Neural cell (in vitro differentiated cells): ENCODE measurements around the gene LY6G6C. TPM values are rescaled to one million over a fixed set of nuclear protein-coding genes. Genes with fewer than 3 reads are reported as not detected.

Experiments
- H2AFZ ChIP-seq: fragments of 200-600, 300-800 bp; sonication (generic), shearing (Covaris generic); 2 replicates; pipeline ENCODE4 v1.6.0; 2014; ENCODE audit warnings: low read depth, mild to moderate bottlenecking, antibody characterized with exemption, low read length, moderate library complexity
- H3F3A ChIP-seq: fragments of 200-600 bp; shearing (Covaris generic); 2 replicates; pipeline ENCODE4 v1.6.1; 2016; ENCODE audit warnings: mild to moderate bottlenecking, moderate library complexity, mixed read lengths, antibody characterized with exemption, low read length; ENCODE audit not compliant: insufficient read depth, poor library complexity, severe bottlenecking
- H3K27ac ChIP-seq: fragments of 200-600, 300-800 bp; sonication (generic), shearing (Covaris generic); 2 replicates; pipeline ENCODE4 v1.5.1; 2014; ENCODE audit warnings: mild to moderate bottlenecking, low read length, moderate library complexity
- H3K27me3 ChIP-seq: fragments of 300-800, 200-600 bp; sonication (generic), shearing (Covaris generic); 2 replicates; pipeline ENCODE4 v1.6.0; 2014; ENCODE audit warnings: mild to moderate bottlenecking, low read depth, low read length, moderate library complexity; ENCODE audit not compliant: insufficient read depth
- H3K36me3 ChIP-seq: fragments of 300-800, 200-600 bp; sonication (generic), shearing (Covaris generic); 2 replicates; pipeline ENCODE4 v1.5.1; 2014; ENCODE audit warnings: mild to moderate bottlenecking, antibody characterized with exemption, low read length, moderate library complexity; ENCODE audit not compliant: insufficient read depth
- H3K4me2 ChIP-seq: fragments of 300-800, 200-600 bp; sonication (generic), shearing (Covaris generic); 2 replicates; pipeline ENCODE4 v1.6.0; 2014; ENCODE audit warnings: mild to moderate bottlenecking, low read length
- H3K4me3 ChIP-seq: fragments of 300-800, 200-600 bp; sonication (generic), shearing (Covaris generic); 2 replicates; pipeline ENCODE4 v1.5.1; 2014; ENCODE audit warnings: mild to moderate bottlenecking, low read length, moderate library complexity
- H3K79me2 ChIP-seq: fragments of 200-600 bp; shearing (Covaris generic); replicated peaks from 2 replicates; pipeline ENCODE4 v1.6.0; 2014; ENCODE audit warnings: mild to moderate bottlenecking, low read length, moderate library complexity; ENCODE audit not compliant: insufficient read depth
- H3K9ac ChIP-seq: fragments of 300-800, 200-600 bp; sonication (generic), shearing (Covaris generic); 2 replicates; pipeline ENCODE4 v1.6.1; 2016; ENCODE audit warnings: mild to moderate bottlenecking, low read length, mixed read lengths
- H3K9me2 ChIP-seq: fragments of 200-600 bp; shearing (Covaris generic); 2 replicates; pipeline ENCODE4 v1.6.1; 2016; ENCODE audit warnings: mild to moderate bottlenecking, low read length, mixed read lengths; ENCODE audit not compliant: insufficient read depth
- H3K9me3 ChIP-seq: fragments of 200-600, 300-800 bp; sonication (generic), shearing (Covaris generic); 2 replicates; pipeline ENCODE4 v1.6.1; 2016; ENCODE audit warnings: mild to moderate bottlenecking, mixed run types, low read length, moderate library complexity, mixed read lengths
- H4K20me1 ChIP-seq: fragments of 200-600 bp; shearing (Covaris generic); 2 replicates; pipeline ENCODE4 v1.6.1; 2016; ENCODE audit warnings: mild to moderate bottlenecking, mixed run types; ENCODE audit not compliant: insufficient read depth
- EP300 ChIP-seq: fragments of 450-650 bp; conservative IDR thresholded peaks from 2 replicates; pipeline ENCODE4 v1.6.1; 2014; ENCODE audit warnings: antibody characterized with exemption, mild to moderate bottlenecking, moderate library complexity; ENCODE audit not compliant: poor library complexity, severe bottlenecking
- EZH2 ChIP-seq: fragments of 200-600, 300-800 bp; shearing (Covaris generic), sonication (generic); IDR thresholded peaks from 2 replicates; pipeline ENCODE4 v1.6.1; 2014; ENCODE audit warnings: antibody characterized with exemption, low read length, borderline replicate concordance, mild to moderate bottlenecking; ENCODE audit not compliant: insufficient read depth, poor library complexity, severe bottlenecking
- MXI1 ChIP-seq: fragments of 450-650 bp; conservative IDR thresholded peaks from 2 replicates; pipeline ENCODE4 v1.6.1; 2014; ENCODE audit warnings: antibody characterized with exemption, mild to moderate bottlenecking; ENCODE audit not compliant: poor library complexity, severe bottlenecking
- POLR2AphosphoS5 ChIP-seq: IDR thresholded peaks from 2 replicates; pipeline ENCODE4 v1.6.1; 2012
- RAD21 ChIP-seq: fragments of 450-650 bp; conservative IDR thresholded peaks from 2 replicates; pipeline ENCODE4 v1.6.1; 2014; ENCODE audit warnings: antibody characterized with exemption, mild to moderate bottlenecking, moderate library complexity
- SMC3 ChIP-seq: fragments of 450-650 bp; conservative IDR thresholded peaks from 2 replicates; pipeline ENCODE4 v1.6.1; 2014; ENCODE audit warnings: antibody characterized with exemption, mild to moderate bottlenecking, moderate library complexity; ENCODE audit not compliant: poor library complexity
- TAF1 ChIP-seq: IDR thresholded peaks from 2 replicates; pipeline ENCODE4 v1.6.1; 2012; ENCODE audit warnings: low read depth
- polyA plus RNA-seq: library from polyadenylated mRNA; depleted of rRNA; stranded (reverse); fragments of >200 nt; gene quantifications from 2 replicates; pipeline ENCODE4 v1.2.3, GENCODE V29; 2014
- TF ChIP-seq, protein P1 (sequence below): IDR thresholded peaks from 2 replicates; pipeline ENCODE4 v1.6.1; 2012; ENCODE audit warnings: borderline replicate concordance
- TF ChIP-seq, protein P2 (sequence below): fragments of 450-650 bp; IDR thresholded peaks from 2 replicates; pipeline ENCODE4 v1.5.1; 2014; ENCODE audit warnings: antibody characterized with exemption, mild to moderate bottlenecking, moderate library complexity; ENCODE audit not compliant: poor library complexity, severe bottlenecking

LY6G6C gene
- polyA plus RNA-seq, 1 donor from 2014 or later = 0.88 TPM

DNA sequence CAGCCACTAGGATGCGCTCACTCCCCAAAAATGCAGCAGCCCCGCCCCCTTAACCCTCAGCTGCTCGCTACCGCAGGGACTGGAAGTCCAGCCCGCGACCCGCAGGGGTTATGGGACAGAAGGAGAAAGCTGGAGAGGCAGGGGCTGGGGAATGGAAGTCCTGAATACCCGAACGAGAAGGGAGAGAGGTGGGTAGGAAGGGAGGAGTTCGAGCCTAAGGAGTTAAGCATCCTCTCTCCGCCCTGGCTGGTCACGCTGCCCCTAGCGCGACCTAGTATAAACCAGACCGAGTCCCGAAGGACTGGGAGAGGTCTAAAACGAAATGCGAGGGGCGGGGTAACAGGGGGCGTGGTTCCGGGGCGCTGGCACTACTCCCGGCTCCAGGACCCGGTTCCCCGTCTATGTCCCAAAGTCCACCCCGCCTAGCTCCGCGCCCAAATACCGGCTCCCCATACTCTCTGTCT is 8.0 kb upstream of the LY6G6C start:
- H3K4me3 ChIP-seq = peak overlapping the region; percentile 92
- H3K79me2 ChIP-seq = peaks cover 24% of the 10 kb centered on the region
- H4K20me1 ChIP-seq = no peaks in the 10 kb centered on the region
- no peaks in the 10 kb centered on the region for H3K9me2 ChIP-seq
- no peaks in the 10 kb centered on the region for H3K9me3 ChIP-seq
- H2AFZ ChIP-seq = peak overlapping the region; percentile 97
- H3K27me3 ChIP-seq = no peaks in the 10 kb centered on the region
- no peaks in the 10 kb centered on the region for H3F3A ChIP-seq
- H3K36me3 ChIP-seq = no peaks in the 10 kb centered on the region
- peak overlapping the region; percentile 96 for H3K9ac ChIP-seq
- peak; percentile 15 for TF ChIP-seq EP300
- TF ChIP-seq POLR2AphosphoS5 = no peak
- TF ChIP-seq MXI1 = peak; percentile 52
- TF ChIP-seq, protein P1, sequence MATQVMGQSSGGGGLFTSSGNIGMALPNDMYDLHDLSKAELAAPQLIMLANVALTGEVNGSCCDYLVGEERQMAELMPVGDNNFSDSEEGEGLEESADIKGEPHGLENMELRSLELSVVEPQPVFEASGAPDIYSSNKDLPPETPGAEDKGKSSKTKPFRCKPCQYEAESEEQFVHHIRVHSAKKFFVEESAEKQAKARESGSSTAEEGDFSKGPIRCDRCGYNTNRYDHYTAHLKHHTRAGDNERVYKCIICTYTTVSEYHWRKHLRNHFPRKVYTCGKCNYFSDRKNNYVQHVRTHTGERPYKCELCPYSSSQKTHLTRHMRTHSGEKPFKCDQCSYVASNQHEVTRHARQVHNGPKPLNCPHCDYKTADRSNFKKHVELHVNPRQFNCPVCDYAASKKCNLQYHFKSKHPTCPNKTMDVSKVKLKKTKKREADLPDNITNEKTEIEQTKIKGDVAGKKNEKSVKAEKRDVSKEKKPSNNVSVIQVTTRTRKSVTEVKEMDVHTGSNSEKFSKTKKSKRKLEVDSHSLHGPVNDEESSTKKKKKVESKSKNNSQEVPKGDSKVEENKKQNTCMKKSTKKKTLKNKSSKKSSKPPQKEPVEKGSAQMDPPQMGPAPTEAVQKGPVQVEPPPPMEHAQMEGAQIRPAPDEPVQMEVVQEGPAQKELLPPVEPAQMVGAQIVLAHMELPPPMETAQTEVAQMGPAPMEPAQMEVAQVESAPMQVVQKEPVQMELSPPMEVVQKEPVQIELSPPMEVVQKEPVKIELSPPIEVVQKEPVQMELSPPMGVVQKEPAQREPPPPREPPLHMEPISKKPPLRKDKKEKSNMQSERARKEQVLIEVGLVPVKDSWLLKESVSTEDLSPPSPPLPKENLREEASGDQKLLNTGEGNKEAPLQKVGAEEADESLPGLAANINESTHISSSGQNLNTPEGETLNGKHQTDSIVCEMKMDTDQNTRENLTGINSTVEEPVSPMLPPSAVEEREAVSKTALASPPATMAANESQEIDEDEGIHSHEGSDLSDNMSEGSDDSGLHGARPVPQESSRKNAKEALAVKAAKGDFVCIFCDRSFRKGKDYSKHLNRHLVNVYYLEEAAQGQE = peak; percentile 0
- peak; percentile 80 for TF ChIP-seq SMC3
- TF ChIP-seq, protein P2, sequence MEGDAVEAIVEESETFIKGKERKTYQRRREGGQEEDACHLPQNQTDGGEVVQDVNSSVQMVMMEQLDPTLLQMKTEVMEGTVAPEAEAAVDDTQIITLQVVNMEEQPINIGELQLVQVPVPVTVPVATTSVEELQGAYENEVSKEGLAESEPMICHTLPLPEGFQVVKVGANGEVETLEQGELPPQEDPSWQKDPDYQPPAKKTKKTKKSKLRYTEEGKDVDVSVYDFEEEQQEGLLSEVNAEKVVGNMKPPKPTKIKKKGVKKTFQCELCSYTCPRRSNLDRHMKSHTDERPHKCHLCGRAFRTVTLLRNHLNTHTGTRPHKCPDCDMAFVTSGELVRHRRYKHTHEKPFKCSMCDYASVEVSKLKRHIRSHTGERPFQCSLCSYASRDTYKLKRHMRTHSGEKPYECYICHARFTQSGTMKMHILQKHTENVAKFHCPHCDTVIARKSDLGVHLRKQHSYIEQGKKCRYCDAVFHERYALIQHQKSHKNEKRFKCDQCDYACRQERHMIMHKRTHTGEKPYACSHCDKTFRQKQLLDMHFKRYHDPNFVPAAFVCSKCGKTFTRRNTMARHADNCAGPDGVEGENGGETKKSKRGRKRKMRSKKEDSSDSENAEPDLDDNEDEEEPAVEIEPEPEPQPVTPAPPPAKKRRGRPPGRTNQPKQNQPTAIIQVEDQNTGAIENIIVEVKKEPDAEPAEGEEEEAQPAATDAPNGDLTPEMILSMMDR = peak; percentile 95
- peak; percentile 84 for TF ChIP-seq RAD21
- no peak for TF ChIP-seq EZH2
- H3K27ac ChIP-seq = peak overlapping the region; percentile 76
- H3K4me2 ChIP-seq = peak overlapping the region; percentile 92

DNA sequence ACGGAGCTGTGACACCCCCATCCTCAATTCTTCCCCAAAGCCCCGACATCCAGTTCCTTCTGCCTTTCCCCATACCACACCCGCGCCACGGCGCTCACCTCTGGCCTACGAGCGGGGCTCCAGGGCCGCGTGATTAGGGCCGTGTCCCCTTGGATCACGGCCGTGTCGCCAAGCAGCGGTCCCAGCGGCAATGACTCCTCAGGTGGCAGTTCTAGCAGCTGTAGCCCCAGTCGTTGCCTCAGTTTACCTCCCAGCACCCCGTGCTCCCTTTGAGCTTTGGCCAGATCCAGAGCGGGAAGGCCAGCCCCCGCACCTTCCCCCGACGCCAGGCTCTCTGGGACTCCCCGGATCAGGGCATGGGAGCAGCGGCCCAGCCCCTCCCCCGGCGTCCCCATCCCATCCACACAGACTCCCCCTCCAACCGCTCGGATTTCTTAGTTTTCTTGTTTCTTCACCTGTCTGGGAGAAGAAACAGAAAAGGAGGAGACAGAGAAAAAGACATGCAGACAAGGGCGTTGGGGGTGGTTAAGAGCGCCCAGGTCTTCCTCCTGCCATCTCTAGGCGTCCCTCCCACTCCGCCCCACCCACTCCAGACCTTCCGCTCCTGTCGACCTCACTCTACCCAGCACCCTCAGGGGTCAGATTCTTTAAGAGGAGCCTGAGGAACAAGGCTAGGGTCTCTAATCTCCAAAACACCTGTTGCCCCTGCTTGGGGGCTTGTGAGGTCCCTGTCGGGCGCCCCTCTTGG is 7.4 kb upstream of the LY6G6C start, which contains the start of gene DDAH2:
Gene DDAH2 (minus strand): TSS at position 533 of the 748 bp plus-strand sequence. CDS start 138 bp downstream, at position 395.
- TF ChIP-seq TAF1 (no peak), SMC3 (no peak), MXI1 (no peak), EZH2 (no peak), POLR2AphosphoS5 (no peak), EP300 (no peak)
- TF ChIP-seq, protein P2 = no peak
- TF ChIP-seq, protein P1 = no peak
- H3K9ac ChIP-seq = peak within 1 kb of the TSS; percentile 96
- H3F3A ChIP-seq = no peaks in the 10 kb centered on the region
- peak within 1 kb of the TSS; percentile 92 for H3K4me2 ChIP-seq
- peak within 1 kb of the TSS; percentile 92 for H3K4me3 ChIP-seq
- H3K27ac ChIP-seq = peak within 1 kb of the TSS; percentile 76
- peak within 1 kb of the TSS; percentile 97 for H2AFZ ChIP-seq
- H3K79me2 ChIP-seq = peaks cover 24% of the 10 kb centered on the region
- no peaks in the 10 kb centered on the region for H3K36me3 ChIP-seq
- H4K20me1 ChIP-seq = no peaks in the 10 kb centered on the region
- no peaks in the 10 kb centered on the region for H3K27me3 ChIP-seq
- no peaks in the 10 kb centered on the region for H3K9me3 ChIP-seq
- no peaks in the 10 kb centered on the region for H3K9me2 ChIP-seq
